ENCODE results near the gene LZTS3. TPM values are rescaled to one million over a fixed set of nuclear protein-coding genes. Genes with fewer than 3 reads are reported as not detected.
A peak's percentile ranks its signal among the peaks of the same experiment; 100 is the strongest.

LZTS3 gene
- total and polyA plus RNA-seq, 2 of the 13 experiments (the other 11 are each of a cell fraction or from before 2014, with no cell fraction given): 10.1 to 31.3 TPM

- no peak for TF ChIP-seq ZNF878 (CRISPR knock-in tag; IDR thresholded peaks at IDR 0.05)
- TF ChIP-seq ZNF557 (CRISPR knock-in tag; IDR thresholded peaks at IDR 0.05): 0 out of 2 replicates have a peak, but pooled peaks have one; percentile 57
- TF ChIP-seq DDIT3 (CRISPR knock-in tag; IDR thresholded peaks at IDR 0.05): no peak
- peak; percentile 57; the same call in 1 of the 2 replicates for TF ChIP-seq HNRNPL (IDR thresholded peaks at IDR 0.05; ENCODE audit: low read depth, low read length)
- TF ChIP-seq ZSCAN12 (CRISPR knock-in tag; IDR thresholded peaks at IDR 0.05): no peak; the same call in 1 of the 2 replicates
- TF ChIP-seq MEF2D (CRISPR knock-in tag; IDR thresholded peaks at IDR 0.05): peak; percentile 91
- no peak for TF ChIP-seq MED8 (CRISPR knock-in tag; IDR thresholded peaks at IDR 0.05; ENCODE audit: insufficient replicate concordance)
- TF ChIP-seq BRD4 (CRISPR knock-in tag; IDR thresholded peaks at IDR 0.05): peak; percentile 66; the same call in 1 of the 2 replicates
- peak; percentile 89 for TF ChIP-seq TBX2 (CRISPR knock-in tag; IDR thresholded peaks at IDR 0.05; ENCODE audit: borderline replicate concordance)
- TF ChIP-seq ZNF737 (CRISPR knock-in tag; IDR thresholded peaks at IDR 0.05; ENCODE audit: borderline replicate concordance): no peak
- TF ChIP-seq, protein P1, sequence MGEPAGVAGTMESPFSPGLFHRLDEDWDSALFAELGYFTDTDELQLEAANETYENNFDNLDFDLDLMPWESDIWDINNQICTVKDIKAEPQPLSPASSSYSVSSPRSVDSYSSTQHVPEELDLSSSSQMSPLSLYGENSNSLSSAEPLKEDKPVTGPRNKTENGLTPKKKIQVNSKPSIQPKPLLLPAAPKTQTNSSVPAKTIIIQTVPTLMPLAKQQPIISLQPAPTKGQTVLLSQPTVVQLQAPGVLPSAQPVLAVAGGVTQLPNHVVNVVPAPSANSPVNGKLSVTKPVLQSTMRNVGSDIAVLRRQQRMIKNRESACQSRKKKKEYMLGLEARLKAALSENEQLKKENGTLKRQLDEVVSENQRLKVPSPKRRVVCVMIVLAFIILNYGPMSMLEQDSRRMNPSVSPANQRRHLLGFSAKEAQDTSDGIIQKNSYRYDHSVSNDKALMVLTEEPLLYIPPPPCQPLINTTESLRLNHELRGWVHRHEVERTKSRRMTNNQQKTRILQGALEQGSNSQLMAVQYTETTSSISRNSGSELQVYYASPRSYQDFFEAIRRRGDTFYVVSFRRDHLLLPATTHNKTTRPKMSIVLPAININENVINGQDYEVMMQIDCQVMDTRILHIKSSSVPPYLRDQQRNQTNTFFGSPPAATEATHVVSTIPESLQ (CRISPR knock-in tag; conservative IDR thresholded peaks at IDR 0.05): 0 out of 2 replicates have a peak, but pooled peaks have one; percentile 28
- no peak for TF ChIP-seq HNRNPK (IDR thresholded peaks at IDR 0.05; ENCODE audit: low read depth, low read length, poor library complexity, severe bottlenecking)
- no peak for TF ChIP-seq BRF2 (CRISPR knock-in tag; IDR thresholded peaks at IDR 0.05)
- no peak for TF ChIP-seq ZSCAN22 (CRISPR knock-in tag; IDR thresholded peaks at IDR 0.05)
- no peak for TF ChIP-seq NCOR1 (IDR thresholded peaks at IDR 0.05; ENCODE audit: borderline replicate concordance, low read length)
- TF ChIP-seq HMGA1 (CRISPR knock-in tag; conservative IDR thresholded peaks at IDR 0.05): no peak
- TF ChIP-seq NFIC (IDR thresholded peaks at IDR 0.05; ENCODE audit: low read length): no peak
- TF ChIP-seq ZNF629 (CRISPR knock-in tag; conservative IDR thresholded peaks at IDR 0.05): 0 out of 2 replicates have a peak, but pooled peaks have one; percentile 25
- 0 out of 2 replicates have a peak, but pooled peaks have one; percentile 52 for TF ChIP-seq ZFP37 (CRISPR knock-in tag; IDR thresholded peaks at IDR 0.05; ENCODE audit: borderline replicate concordance)
- TF ChIP-seq, protein P2, sequence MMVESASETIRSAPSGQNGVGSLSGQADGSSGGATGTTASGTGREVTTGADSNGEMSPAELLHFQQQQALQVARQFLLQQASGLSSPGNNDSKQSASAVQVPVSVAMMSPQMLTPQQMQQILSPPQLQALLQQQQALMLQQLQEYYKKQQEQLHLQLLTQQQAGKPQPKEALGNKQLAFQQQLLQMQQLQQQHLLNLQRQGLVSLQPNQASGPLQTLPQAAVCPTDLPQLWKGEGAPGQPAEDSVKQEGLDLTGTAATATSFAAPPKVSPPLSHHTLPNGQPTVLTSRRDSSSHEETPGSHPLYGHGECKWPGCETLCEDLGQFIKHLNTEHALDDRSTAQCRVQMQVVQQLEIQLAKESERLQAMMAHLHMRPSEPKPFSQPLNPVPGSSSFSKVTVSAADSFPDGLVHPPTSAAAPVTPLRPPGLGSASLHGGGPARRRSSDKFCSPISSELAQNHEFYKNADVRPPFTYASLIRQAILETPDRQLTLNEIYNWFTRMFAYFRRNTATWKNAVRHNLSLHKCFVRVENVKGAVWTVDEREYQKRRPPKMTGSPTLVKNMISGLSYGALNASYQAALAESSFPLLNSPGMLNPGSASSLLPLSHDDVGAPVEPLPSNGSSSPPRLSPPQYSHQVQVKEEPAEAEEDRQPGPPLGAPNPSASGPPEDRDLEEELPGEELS (CRISPR knock-in tag; IDR thresholded peaks at IDR 0.05): peak; percentile 73
- peak; percentile 97 for TF ChIP-seq ZNF572 (CRISPR knock-in tag; IDR thresholded peaks at IDR 0.05)
- peak; percentile 52; the same call in 1 of the 2 replicates for TF ChIP-seq ZSCAN29 (CRISPR knock-in tag; conservative IDR thresholded peaks at IDR 0.05)
- peak; percentile 43; the same call in 1 of the 2 replicates for TF ChIP-seq HNF4A (CRISPR knock-in tag; IDR thresholded peaks at IDR 0.05)
- no peak for TF ChIP-seq TBX3 (IDR thresholded peaks at IDR 0.05; ENCODE audit: borderline replicate concordance)
These were observed 45.1 kb upstream of the LZTS3 start (continued) for GRCh38 chr20:3218307-3218988.
